HepG2 (cell line): ENCODE results near the gene CTSA. TPM values are rescaled to one million over a fixed set of nuclear protein-coding genes. Genes with fewer than 3 reads are reported as not detected.
A peak's percentile ranks its signal among the peaks of the same experiment; 100 is the strongest.

Experiments
- ARHGAP35 ChIP-seq: sonication (generic); formaldehyde crosslinking; IDR thresholded peaks from 2 replicates; pipeline ENCODE4 v1.9.0; 2022; ENCODE audit warnings: mild to moderate bottlenecking, inconsistent platforms, moderate library complexity, missing genetic modification reagents, borderline replicate concordance
- CHD2 ChIP-seq: IDR thresholded peaks from 2 replicates; pipeline ENCODE4 v1.6.1; 2011; ENCODE audit warnings: low read depth, low read length, improper control_type of control experiment
- MAF1 ChIP-seq: sonication (generic); formaldehyde crosslinking; IDR thresholded peaks from 2 replicates; pipeline ENCODE4 v1.5.0; 2020; ENCODE audit warnings: missing genetic modification reagents, borderline replicate concordance
- MATR3 ChIP-seq: sonication (generic); formaldehyde crosslinking; IDR thresholded peaks from 2 replicates; pipeline ENCODE4 v1.4.0; 2020; ENCODE audit warnings: missing genetic modification reagents
- MLLT10 ChIP-seq: sonication (generic); formaldehyde crosslinking; IDR thresholded peaks from 2 replicates; pipeline ENCODE4 v1.4.0; 2020; ENCODE audit warnings: missing genetic modification reagents
- RBAK ChIP-seq: sonication (generic); formaldehyde crosslinking; IDR thresholded peaks from 2 replicates; pipeline ENCODE4 v1.5.1; 2020; ENCODE audit warnings: mild to moderate bottlenecking, missing genetic modification reagents
- RFX1 ChIP-seq: fragments of 450-650 bp; IDR thresholded peaks from 2 replicates; pipeline ENCODE4 v1.6.1; 2017
- RFX3 ChIP-seq: IDR thresholded peaks from 2 replicates; pipeline ENCODE4 v1.6.1; 2016; ENCODE audit warnings: missing biosample characterization, missing genetic modification reagents
- TCF12 ChIP-seq, 2 experiments: fragments of 450-650 bp in 1 of 2; sonication (generic) in 1 of 2; formaldehyde crosslinking in 1 of 2; IDR thresholded peaks; 2 replicates each; pipeline versions ENCODE4 v1.6.1 to v1.8.0; 2017 to 2022; ENCODE audit warnings: antibody characterized with exemption in 1 of 2, mild to moderate bottlenecking in 1 of 2, missing genetic modification reagents in 1 of 2, moderate library complexity in 1 of 2
- XRCC5 ChIP-seq: fragments of 200-400 bp; formaldehyde crosslinking; optimal IDR thresholded peaks from 2 replicates; pipeline ENCODE3; 2017; ENCODE audit warnings: mild to moderate bottlenecking, low read length
- ZFYVE20 ChIP-seq: sonication (generic); formaldehyde crosslinking; IDR thresholded peaks from 2 replicates; pipeline ENCODE4 v1.8.0; 2023; ENCODE audit warnings: low read depth, mild to moderate bottlenecking, moderate library complexity, missing genetic modification reagents, borderline replicate concordance
- ZNF142 ChIP-seq: sonication (generic); formaldehyde crosslinking; IDR thresholded peaks from 2 replicates; pipeline ENCODE4 v1.4.0; 2020; ENCODE audit warnings: missing genetic modification reagents
- ZNF484 ChIP-seq: sonication (generic); formaldehyde crosslinking; IDR thresholded peaks from 2 replicates; pipeline ENCODE4 v1.5.1; 2020; ENCODE audit warnings: mild to moderate bottlenecking, low read depth, missing genetic modification reagents, borderline replicate concordance
- ZNF564 ChIP-seq: sonication (generic); formaldehyde crosslinking; IDR thresholded peaks from 2 replicates; pipeline ENCODE4 v1.8.1; 2023; ENCODE audit warnings: mild to moderate bottlenecking, missing genetic modification reagents
- polyA plus RNA-seq, 8 experiments: library from polyadenylated mRNA; depleted of rRNA in 3 of 8; stranded (reverse) in 7 of 8; unstranded in 1 of 8; fragments of >200 nt; fragmentation: Illumina TruSeq in 4 of 8; extraction: Trizol in 4 of 8; gene quantifications; 2 replicates each; pipeline versions ENCODE4 v1.2.1 to v1.2.3, GENCODE V29; 2011 to 2016; ENCODE audit warnings: low read depth in 4 of 8, missing spikeins in 1 of 8, mixed read lengths in 1 of 8; ENCODE audit not compliant: insufficient read depth in 1 of 8
- total RNA-seq, 5 experiments: library from RNA; depleted of rRNA; stranded (reverse); fragments of >200 nt; fragmentation: Illumina TruSeq; extraction: Trizol; gene quantifications; 2 replicates each; pipeline ENCODE4 v1.2.3, GENCODE V29; 2016; ENCODE audit warnings: low read depth in 1 of 5
- TF ChIP-seq, protein P1 (sequence below): sonication (generic); formaldehyde crosslinking; IDR thresholded peaks from 2 replicates; pipeline ENCODE4 v1.4.0; 2020; ENCODE audit warnings: missing genetic modification reagents
- TF ChIP-seq, protein P2 (sequence below): sonication (generic); formaldehyde crosslinking; IDR thresholded peaks from 2 replicates; pipeline ENCODE4 v1.5.0; 2020; ENCODE audit warnings: missing genetic modification reagents

Gene CTSA
- total and polyA plus RNA-seq, 2 of the 13 experiments (the other 11 are each of a cell fraction or from before 2014, with no cell fraction given) = 202 to 231 TPM

DNA sequence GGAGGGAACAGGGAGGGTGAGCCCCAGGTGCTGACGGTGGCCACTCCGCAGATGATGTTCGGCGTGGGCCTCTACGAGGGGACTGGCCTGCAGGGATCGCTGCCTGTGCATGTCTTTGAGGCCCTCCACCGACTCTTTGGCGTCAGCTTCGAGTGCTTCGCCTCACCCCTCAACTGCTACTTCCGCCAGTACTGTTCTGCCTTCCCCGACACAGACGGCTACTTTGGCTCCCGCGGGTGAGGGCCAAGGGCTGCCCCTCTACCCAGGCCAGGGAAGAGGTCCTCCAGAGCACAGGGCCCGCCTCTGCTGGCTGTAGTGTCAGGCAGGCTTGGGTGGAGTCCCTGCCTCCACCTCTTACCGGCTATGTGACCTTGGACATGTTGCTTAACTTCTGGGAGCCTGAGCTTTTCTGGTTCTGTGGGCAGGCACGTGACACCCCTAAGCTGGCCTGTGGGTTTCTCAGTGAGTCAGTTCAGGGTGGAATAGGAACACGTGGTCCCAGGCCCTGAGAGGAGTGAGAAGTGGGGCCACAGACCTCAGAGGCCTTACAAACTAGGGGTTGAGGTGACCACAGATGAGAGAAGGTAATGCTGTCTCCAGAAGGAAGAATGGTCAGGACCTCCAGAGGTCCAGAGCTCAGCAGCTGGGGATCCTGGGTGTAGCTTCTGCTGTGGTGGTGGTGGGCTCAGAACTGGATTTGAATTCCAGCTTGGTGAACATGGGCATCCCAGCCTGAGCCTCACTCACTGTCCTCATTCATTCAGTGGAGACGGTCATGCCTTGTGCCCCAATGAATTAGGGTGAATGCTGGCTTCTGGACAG is 55.2 kb downstream of the CTSA start (continued):
- TF ChIP-seq, protein P1, sequence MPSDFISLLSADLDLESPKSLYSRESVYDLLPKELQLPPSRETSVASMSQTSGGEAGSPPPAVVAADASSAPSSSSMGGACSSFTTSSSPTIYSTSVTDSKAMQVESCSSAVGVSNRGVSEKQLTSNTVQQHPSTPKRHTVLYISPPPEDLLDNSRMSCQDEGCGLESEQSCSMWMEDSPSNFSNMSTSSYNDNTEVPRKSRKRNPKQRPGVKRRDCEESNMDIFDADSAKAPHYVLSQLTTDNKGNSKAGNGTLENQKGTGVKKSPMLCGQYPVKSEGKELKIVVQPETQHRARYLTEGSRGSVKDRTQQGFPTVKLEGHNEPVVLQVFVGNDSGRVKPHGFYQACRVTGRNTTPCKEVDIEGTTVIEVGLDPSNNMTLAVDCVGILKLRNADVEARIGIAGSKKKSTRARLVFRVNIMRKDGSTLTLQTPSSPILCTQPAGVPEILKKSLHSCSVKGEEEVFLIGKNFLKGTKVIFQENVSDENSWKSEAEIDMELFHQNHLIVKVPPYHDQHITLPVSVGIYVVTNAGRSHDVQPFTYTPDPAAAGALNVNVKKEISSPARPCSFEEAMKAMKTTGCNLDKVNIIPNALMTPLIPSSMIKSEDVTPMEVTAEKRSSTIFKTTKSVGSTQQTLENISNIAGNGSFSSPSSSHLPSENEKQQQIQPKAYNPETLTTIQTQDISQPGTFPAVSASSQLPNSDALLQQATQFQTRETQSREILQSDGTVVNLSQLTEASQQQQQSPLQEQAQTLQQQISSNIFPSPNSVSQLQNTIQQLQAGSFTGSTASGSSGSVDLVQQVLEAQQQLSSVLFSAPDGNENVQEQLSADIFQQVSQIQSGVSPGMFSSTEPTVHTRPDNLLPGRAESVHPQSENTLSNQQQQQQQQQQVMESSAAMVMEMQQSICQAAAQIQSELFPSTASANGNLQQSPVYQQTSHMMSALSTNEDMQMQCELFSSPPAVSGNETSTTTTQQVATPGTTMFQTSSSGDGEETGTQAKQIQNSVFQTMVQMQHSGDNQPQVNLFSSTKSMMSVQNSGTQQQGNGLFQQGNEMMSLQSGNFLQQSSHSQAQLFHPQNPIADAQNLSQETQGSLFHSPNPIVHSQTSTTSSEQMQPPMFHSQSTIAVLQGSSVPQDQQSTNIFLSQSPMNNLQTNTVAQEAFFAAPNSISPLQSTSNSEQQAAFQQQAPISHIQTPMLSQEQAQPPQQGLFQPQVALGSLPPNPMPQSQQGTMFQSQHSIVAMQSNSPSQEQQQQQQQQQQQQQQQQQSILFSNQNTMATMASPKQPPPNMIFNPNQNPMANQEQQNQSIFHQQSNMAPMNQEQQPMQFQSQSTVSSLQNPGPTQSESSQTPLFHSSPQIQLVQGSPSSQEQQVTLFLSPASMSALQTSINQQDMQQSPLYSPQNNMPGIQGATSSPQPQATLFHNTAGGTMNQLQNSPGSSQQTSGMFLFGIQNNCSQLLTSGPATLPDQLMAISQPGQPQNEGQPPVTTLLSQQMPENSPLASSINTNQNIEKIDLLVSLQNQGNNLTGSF (CRISPR knock-in tag) = 0 out of 2 replicates have a peak, but pooled peaks have one; percentile 72
- peak; percentile 81; the same call in 1 of the 2 replicates for TF ChIP-seq MAF1 (CRISPR knock-in tag)
- no peak for TF ChIP-seq ZNF484 (CRISPR knock-in tag)
- TF ChIP-seq, protein P2, sequence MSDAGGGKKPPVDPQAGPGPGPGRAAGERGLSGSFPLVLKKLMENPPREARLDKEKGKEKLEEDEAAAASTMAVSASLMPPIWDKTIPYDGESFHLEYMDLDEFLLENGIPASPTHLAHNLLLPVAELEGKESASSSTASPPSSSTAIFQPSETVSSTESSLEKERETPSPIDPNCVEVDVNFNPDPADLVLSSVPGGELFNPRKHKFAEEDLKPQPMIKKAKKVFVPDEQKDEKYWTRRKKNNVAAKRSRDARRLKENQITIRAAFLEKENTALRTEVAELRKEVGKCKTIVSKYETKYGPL (CRISPR knock-in tag) = peak; percentile 92
- peak; percentile 18; the same call in 1 of the 2 replicates for TF ChIP-seq ARHGAP35
- TF ChIP-seq RBAK (CRISPR knock-in tag) = no peak
- TF ChIP-seq ZNF142 (CRISPR knock-in tag) = no peak
- TF ChIP-seq XRCC5 = peak; percentile 50
- TF ChIP-seq CHD2 = no peak
- TF ChIP-seq MATR3 (CRISPR knock-in tag) = no peak
- peak; percentile 84; the same call in 1 of the 2 replicates for TF ChIP-seq ZNF564 (CRISPR knock-in tag)
- TF ChIP-seq ZFYVE20 (CRISPR knock-in tag) = 0 out of 2 replicates have a peak, but pooled peaks have one; percentile 51
- TF ChIP-seq MLLT10 = no peak
- TF ChIP-seq TCF12 (IDR thresholded peaks at IDR 0.05) = no peak
- TF ChIP-seq TCF12 (CRISPR knock-in tag; IDR thresholded peaks at IDR 0.05) = peak; percentile 67; the same call in 1 of the 2 replicates
- TF ChIP-seq RFX1 = no peak
- peak; percentile 16; the same call in 1 of the 2 replicates for TF ChIP-seq RFX3 (CRISPR knock-in tag)
